ENCODE measurements around the gene TRMU.

The TRMU gene

GRCh38 chr22:46371623-46372226, 36.2 kb downstream of the TRMU start:
- DNase-seq, result no peak

DNA sequence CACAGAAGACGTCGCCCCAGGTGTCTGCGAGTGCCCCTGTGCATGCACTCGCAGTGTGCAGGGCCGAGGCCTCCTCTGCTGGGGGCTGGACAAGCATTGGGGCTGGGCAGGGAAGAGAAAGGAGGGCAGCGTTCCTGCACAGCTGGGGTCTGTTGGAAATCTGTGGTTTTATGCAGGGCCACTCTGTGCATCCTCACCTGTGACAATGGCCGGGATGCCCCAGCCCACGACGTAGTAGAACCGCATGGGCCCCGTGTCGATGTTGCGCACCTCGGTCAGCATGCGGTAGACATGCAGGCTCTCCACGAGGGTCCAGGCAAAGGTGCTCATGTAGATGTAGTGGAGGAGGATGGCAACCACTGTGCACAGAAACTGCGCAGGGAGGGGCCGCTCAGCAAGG, 37.2 kb downstream of the TRMU start:
- no peak for DNase-seq

DNA sequence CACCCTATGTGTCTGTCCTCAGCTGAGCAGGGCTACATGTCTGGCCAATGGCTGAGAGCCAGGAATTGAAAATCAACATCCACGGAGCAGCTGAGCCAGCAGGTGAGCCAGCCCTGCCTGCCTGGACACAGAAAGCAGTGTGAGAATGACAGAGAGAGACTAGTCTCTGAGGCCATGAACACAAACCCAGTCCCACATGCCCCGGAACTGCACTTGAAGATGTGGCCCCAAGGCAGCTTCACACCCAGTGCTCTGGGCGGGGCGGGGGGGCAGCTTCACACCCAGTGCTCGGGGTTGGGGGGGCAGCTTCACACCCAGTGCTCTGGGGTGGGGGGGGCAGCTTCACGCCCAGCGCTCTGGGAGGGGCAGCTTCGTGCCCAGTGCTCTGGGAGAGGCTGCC, 37.6 kb downstream of the TRMU start:
- DNase-seq, result peak; percentile 63

DNA sequence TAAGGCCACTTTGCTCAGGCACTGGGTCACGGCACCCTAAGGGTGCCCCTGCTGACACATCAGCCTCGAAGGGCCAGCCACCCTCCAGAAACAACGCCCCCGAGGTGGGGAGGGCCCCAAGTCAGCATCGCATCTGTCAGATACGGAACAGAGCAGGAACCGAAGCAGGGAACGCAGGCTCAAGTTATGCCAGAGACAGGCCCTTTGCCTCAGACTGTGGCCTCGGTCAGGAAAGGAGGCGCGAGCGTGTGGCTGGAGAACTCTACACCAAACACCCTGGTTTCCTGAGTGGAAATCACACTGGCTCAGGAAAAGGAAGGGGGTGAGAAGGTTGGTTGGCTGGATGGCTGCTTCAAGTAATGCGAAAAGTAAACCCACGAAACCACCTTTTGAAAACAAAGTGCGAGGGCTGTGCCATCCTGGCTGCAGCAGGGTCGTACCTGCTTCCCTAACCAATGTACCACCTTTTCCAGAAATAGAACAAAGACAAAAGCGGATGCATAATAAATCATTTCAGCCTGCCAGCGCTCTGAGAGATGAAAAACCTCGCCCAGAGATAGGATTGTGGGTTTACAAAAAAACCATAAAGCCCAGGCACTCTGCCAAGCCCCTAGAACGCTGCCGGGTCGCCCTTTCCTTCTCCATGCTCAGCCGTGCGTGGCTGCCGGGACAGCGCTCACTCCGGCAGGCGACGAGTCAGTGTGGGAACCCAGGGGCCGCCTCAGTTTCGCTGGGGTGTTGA, 38.6 kb downstream of the TRMU start:
- peak; percentile 80 for DNase-seq

DNA sequence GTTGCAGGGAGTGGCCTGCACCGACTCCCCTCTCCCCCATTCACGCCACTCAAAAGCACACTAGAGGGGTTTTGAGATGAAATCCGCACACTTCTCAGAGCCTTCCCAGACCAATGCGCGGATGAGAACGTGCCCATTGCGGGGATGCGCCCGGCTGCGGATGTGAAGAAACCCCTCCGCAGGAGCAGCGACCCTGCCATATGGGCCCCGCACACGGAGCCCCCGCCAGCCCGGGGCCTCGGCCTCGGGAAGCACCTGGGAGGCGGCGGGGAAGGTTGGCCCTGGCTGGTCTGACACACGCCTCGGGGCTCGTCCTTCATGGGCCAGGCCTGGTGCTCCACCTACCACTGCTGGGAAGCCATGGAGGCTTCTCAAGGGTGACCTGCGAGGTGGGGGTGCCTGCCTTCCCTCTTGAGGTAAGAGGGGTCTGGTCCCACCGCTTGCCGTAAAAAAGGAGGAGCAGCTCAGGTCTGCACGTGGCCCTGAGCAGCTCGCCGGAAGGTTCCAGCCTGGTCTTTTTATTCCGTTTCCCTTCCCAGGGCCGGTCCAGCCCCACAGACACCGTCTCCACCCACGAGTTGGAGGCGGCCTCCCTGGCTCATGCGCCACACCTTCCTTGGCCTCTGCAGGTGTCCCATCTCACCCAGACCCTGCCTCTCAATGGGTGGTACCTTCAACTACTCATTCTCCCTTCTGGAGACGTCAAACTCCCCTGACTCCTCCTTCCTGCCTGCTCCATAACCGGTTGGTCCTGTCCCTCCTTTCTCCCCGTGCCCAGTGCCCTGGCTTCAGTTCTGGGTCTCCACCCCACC, 39.4 kb downstream of the TRMU start:
- DNase-seq, result no peak

- DNase-seq, result no peak
Measured at GRCh38 chr22:46376111-46376510, 40.6 kb downstream of the TRMU start.

DNA sequence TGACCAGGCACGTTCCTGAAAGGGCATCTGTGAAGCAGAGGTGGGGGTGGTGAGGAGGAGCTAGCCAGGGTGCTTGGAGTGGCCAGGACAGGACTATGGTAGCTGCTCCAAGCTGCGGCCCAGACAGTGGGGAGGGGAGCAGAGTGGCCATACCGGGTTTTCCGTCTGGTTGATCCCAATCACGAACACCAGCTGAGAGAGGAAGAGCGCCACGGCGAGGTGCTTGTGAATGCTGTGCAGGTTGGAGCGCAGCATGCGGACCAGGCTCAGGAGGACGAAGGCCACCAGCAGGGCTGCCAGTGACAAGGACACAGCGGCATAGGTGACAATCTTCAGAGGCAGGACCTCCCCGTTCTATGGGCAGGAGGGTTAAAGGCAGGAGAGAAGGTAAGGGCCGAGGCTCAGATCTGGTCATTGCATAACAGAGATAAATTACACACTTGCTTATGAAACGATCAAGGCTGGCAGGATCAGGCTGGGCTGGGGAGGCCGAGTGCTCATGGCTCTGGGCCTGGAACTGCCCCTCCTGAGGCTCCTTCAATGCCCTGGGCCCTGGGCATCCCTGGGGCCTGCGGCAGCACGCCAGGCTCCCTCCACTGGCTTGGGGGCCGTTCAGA, 41.5 kb downstream of the TRMU start:
- no peak for DNase-seq

DNA sequence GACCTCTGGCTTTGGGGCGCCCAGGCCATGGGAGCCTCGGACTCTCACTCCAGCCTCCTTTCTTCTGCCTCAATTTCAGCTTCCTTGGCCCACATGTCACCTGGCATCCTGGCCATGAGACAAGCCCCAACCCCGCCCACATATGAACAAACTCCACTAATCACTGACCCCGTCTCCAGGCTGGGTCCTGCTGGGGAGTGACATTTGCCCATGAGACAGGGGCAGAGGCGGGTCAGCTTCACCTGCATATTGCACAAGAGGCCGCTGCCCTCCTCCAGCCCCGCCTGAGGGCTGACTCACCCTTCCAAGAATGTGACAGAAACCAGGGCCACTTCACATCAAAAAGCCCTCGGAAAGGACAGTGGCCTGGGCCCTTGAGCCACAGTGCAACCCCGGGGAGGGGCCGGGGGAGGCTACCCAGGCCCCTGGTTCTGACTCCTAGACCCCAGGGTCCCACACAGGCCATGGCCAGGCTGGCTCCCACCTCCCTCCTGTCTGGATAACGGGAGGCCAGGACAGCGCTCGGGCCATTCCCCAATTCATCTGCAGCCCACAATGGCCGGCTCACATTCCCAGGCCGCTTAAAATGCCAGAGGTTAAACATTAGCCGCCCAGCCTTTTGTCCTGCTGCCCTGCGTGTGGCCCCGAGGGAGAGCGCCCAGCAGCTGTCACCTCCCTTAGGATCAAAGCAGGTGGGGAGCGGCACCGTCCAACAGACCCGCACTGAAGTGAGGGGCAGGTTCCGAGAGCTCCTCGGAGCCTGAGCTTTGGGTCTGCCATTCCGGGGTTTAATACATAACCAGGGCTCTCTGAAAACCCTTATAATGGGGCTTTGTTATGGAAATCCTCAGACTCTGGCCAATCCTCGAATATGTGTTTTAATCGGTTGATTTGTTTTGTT, 42.3 kb downstream of the TRMU start:
- DNase-seq, result peak; percentile 24

GRCh38 chr22:46378426-46379065, 43.0 kb downstream of the TRMU start:
- DNase-seq, result no peak

- peak; percentile 18 for DNase-seq
Measured at GRCh38 chr22:46379066-46379930, 43.8 kb downstream of the TRMU start.

DNA sequence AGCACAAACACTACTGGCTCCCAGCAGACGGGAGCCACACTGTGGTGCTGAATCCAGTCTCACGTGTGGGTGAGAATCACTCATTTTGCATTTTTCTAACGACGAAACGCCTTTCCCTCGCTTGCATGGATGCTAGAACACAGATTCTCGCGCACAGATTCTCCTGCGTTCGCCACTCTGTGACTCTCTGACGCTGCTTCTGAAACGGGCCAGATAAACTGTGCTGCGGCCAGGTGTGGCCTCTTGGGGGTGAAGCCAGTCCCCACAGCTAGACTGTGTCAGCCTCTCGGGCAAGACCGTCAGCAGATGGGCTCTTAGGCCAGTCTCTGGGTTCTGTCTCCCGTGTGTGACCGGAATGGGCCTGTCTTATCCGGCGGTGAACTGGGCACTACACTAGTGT, 44.6 kb downstream of the TRMU start:
- no peak for DNase-seq

GRCh38 chr22:46380581-46380980, 45.1 kb downstream of the TRMU start:
- DNase-seq, result no peak

DNA sequence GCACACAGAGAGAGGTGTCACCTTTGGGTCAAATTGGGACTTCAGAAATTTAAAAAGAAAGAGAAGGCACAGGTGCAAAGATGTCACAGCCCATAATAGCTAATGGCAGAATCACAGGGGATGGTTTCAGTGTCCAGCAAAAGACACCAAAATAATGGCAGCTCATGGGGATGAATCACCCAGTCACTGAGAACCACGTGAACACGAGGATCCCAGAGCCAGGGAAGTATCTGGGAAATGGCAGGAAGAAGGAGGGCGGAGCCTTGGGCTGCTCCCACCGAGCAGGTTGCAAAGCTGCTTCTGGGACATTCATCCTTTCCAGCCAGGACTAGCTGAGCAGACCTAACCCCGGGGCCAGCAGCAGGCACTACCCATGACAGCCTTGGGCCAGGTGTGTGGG, 45.6 kb downstream of the TRMU start:
- DNase-seq, result no peak

DNA sequence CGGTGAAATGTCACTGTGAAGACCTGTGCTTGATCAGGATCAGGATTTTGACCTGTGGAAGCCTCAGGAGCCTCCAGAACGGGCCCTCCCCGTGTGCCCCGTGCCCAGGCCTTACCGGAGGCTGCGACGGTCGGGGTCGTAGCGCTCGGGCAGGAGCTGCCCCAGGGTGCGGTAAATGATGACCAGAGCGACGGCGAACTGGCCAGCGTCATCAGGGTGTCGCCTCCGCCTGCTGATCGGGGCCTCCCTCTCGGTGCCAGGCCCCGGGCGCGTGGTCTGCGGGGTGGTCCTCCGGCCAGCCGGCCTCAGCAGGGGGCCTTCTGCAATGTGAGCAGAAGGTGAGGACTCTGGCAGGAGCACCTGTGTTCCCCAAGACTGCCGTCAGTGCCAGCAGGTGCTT, 46.2 kb downstream of the TRMU start:
- DNase-seq, result no peak

DNA sequence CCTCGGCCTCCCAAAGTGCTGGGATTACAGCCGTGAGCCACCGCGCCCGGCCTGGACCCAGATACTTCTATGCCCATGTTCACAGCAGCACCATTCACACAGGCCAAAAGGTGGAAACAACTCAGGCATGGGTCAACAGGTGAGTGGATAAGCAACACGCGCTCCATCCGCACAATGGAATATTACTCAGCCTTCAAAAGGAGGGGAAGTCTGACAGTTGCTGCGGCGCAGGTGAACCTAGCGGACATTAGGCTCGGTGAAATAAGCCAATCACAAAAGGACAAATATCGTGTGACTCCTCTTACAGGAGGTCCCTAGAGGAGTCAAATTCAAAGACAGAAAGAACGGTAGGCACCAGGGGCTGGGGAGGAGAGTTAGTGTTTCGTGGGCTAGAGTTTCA, 47.0 kb downstream of the TRMU start:
- no peak for DNase-seq

- DNase-seq, result no peak
Measured at GRCh38 chr22:46386312-46386711, 50.8 kb downstream of the TRMU start.

DNA sequence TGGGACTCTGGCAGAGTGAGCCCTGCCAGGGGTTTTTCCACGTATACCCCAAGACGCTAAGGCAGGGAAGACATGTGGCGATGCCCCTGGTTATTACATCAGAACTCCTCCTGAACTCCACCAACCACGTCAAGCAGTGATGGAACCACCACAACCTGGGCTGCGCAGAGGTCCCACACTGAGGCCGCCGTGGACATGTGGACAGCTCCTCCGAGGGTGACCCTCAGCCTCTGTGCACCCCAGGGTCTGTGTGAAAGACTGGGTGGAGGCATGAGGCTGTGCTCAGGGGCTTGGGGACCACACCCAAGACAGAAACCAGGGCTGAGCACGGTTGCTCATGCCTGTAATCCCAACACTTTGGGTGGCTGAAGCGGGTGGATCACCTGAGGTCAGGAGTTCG, 52.2 kb downstream of the TRMU start:
- no peak for DNase-seq

GRCh38 chr22:46388647-46389046, 53.1 kb downstream of the TRMU start:
- no peak for DNase-seq

GRCh38 chr22:46389081-46389480, 53.6 kb downstream of the TRMU start:
- DNase-seq, result no peak

DNA sequence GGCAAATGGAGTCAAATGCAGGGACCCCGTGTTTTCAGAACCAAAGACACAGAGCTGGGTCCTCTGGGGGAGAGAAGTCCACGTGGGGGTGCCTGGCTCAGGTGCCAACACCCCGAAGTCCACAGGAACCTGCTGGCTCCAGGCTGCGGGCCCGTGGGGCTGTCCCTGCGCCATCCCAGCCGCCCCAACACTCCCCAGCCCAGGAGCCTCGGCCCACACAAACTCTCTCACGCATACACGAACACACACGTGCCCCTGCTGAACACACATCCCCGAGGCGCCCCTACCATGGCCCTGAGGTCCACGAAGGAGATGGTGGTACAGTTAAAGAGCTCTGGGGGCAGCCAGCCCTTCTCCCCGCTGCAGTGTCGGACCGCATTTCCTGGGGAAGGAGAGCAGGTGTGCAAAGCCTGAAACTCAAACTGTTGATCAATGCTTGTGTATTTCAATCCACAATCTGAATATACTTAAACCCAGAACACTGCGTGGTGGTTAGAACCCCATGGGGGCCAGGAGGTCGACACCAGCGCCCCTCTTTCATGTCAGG, 54.7 kb downstream of the TRMU start:
- DNase-seq, result no peak
